ENCODE data around the gene KASH5.

KASH5 gene

GRCh38 chr19:49400029-49400428, 12.0 kb downstream of the KASH5 start:
- no peak for DNase-seq (ENCODE audit: extremely low spot score)
- no peak for TF ChIP-seq CTCF (IDR thresholded peaks at IDR 0.05; ENCODE audit: control extremely low read depth, extremely low read depth, low read depth, missing control alignments)
- ChIA-PET CTCF (interaction anchor here (1.9 kb wide), 1 partner anchor 9 kb away, joined by 8 read pairs; no protein-coding TSS in a partner anchor), POLR2A (no interaction called here)

GRCh38 chr19:49403404-49404187, 15.5 kb downstream of the KASH5 start:
- ChIA-PET CTCF (interaction anchor here (0.7 to 1.4 kb wide), 9 partner anchors 12 to 85 kb away, joined by 3 to 4 read pairs (median 3); no protein-coding TSS in a partner anchor), POLR2A (no interaction called here)
- TF ChIP-seq CTCF (IDR thresholded peaks at IDR 0.05; ENCODE audit: control extremely low read depth, extremely low read depth, low read depth, missing control alignments), result no peak
- no peak for DNase-seq (ENCODE audit: extremely low spot score)

- ChIA-PET POLR2A (no interaction called here), CTCF (interaction anchor here (1.0 to 4.5 kb wide), 4 partner anchors 13 to 106 kb away, joined by 3 to 26 read pairs (median 5); no protein-coding TSS in a partner anchor)
- TF ChIP-seq CTCF (IDR thresholded peaks at IDR 0.05; ENCODE audit: control extremely low read depth, extremely low read depth, low read depth, missing control alignments), result no peak
- DNase-seq (ENCODE audit: extremely low spot score), result no peak
These were observed 19.0 kb downstream of the KASH5 start for GRCh38 chr19:49407079-49407478.

- CTCF ChIA-PET, result interaction anchor here (2.1 to 4.5 kb wide), 2 partner anchors 12 to 17 kb away, joined by 7 to 26 read pairs; no protein-coding TSS in a partner anchor
- DNase-seq (ENCODE audit: extremely low spot score), result peak; percentile 37
- POLR2A ChIA-PET, result no interaction called here
- TF ChIP-seq CTCF (IDR thresholded peaks at IDR 0.05; ENCODE audit: control extremely low read depth, extremely low read depth, low read depth, missing control alignments), result no peak
These were observed 19.5 kb downstream of the KASH5 start for GRCh38 chr19:49407482-49408015.

DNA sequence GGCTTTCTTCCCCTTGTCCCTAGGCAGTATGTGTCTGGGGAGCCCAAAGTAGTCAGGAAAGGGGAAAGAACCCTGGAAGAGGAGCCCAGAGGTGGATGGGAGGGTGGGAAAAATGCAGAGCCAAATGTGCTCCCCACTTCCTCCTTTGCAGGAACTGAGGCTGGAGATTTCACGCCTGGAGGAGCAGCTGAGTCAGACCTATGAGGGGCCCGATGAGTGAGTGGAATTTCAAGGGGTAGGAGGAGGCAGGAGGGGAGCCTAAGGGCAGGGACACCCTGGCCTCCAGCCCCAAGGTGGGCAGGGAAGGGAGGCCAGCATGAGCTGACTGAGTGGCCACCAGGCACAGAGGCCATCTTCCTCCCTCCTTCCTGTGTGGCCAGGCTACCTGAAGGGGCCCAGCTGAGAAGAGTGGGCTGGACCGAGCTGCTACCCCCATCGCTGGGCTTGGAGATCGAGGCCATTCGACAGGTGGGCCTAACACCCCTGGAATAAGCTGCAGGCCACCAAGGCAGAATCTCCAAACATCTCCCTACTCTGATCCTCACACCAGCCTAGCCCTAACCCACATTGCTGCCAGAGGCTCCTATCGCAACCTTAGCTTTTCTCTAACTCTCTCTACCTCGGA, 20.9 kb downstream of the KASH5 start:
- no peak for TF ChIP-seq CTCF (IDR thresholded peaks at IDR 0.05; ENCODE audit: control extremely low read depth, extremely low read depth, low read depth, missing control alignments)
- ChIA-PET POLR2A (interaction anchor here (0.6 kb wide), 2 partner anchors 21 to 34 kb away, joined by 3 read pairs; partner anchors contain the start of gene KASH5), CTCF (interaction anchor here (0.7 to 4.5 kb wide), 13 partner anchors 10 to 412 kb away, joined by 3 to 26 read pairs (median 4); partner anchors contain the start of gene GFY)
- no peak for DNase-seq (ENCODE audit: extremely low spot score)

DNA sequence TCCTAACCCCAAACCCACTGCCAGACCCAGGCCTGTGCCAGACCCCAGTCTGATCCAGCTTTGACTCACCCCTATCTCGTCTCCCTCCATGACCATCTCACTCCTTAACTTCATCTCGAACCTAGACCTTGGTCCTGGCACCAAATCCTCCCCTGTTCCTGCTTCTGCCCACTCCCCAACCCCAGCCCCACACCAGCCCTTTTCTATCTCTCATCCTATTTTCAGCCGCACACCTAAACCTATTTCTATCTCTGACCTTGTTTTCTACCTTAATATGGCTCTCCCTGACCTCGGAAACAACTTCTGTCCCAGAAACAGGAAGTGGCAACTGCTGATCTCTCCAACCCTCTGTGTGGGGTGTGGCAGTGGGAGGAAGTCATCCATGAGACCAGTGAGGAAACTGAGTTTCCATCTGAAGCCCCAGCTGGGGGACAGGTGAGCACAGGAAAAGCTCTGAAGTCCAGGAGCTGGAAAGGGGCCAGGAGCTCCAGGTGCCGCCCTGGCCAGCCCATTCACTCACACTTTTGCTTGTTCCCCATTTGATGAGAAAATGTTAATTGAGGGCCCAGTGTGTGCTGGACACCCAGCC, 21.5 kb downstream of the KASH5 start:
- ChIA-PET POLR2A (interaction anchor here (0.6 kb wide), 2 partner anchors 21 to 35 kb away, joined by 3 read pairs; partner anchors contain the start of gene KASH5), CTCF (interaction anchor here (0.7 to 4.5 kb wide), 13 partner anchors 10 to 412 kb away, joined by 3 to 26 read pairs (median 4); partner anchors contain the start of gene GFY)
- no peak for DNase-seq (ENCODE audit: extremely low spot score)
- no peak for TF ChIP-seq CTCF (IDR thresholded peaks at IDR 0.05; ENCODE audit: control extremely low read depth, extremely low read depth, low read depth, missing control alignments)

Measured in GM10248 (cell line).